Measurements from ENCODE around the gene HOXB9. TPM values are rescaled to one million over a fixed set of nuclear protein-coding genes. Genes with fewer than 3 reads are reported as not detected.

Gene HOXB9
- total RNA-seq, 2 donors from 2014 or later = not detected

- DNase-seq = peak; percentile 66
- no peak overlapping the region for H3K27ac ChIP-seq (ENCODE audit: low read depth, low read length)
- no peak overlapping the region for H3K9ac ChIP-seq (ENCODE audit: extremely low read depth, low read length, poor library complexity, severe bottlenecking)
- Mint-ChIP-seq H3K27ac (no peak overlapping the region), H3K9me3 (no peaks in the 10 kb centered on the region), H3K36me3 (ENCODE audit: low read depth) (no peaks in the 10 kb centered on the region), H3K4me3 (no peak overlapping the region), H3K4me1 (peaks cover 10% of the 10 kb centered on the region), H3K27me3 (ENCODE audit: insufficient read depth) (peaks cover 41% of the 10 kb centered on the region)
- no peak overlapping the region for H3K4me3 ChIP-seq (ENCODE audit: low read length)
- H3K27me3 ChIP-seq (ENCODE audit: control insufficient read depth, insufficient read depth, low read length, poor library complexity, severe bottlenecking) = peaks cover 99% of the 10 kb centered on the region
- H3K4me1 ChIP-seq (ENCODE audit: control insufficient read depth, insufficient read depth, low read length) = peaks cover 6% of the 10 kb centered on the region
- no peaks in the 10 kb centered on the region for H3K36me3 ChIP-seq (ENCODE audit: control insufficient read depth, insufficient read depth, low read length)
- TF ChIP-seq CTCF (conservative IDR thresholded peaks at IDR 0.05) = no peak
- H3K9me3 ChIP-seq (ENCODE audit: control insufficient read depth, low read length) = no peaks in the 10 kb centered on the region
- WGBS, 2 experiments (ENCODE audit: insufficient coverage in 1 of 2, insufficient read length in 1 of 2) = 0 to 4% methylated on average over 10 to 21 of the region's 22 CpGs
Measured at GRCh38 chr17:48575673-48576478, 50.3 kb downstream of the HOXB9 start.

- H3K36me3 Mint-ChIP-seq (ENCODE audit: low read depth) = no peaks in the 10 kb centered on the region
- peak overlapping the region; percentile 37 for H3K27ac ChIP-seq (ENCODE audit: low read depth, low read length)
- H3K9me3 Mint-ChIP-seq = no peaks in the 10 kb centered on the region
- H3K27me3 Mint-ChIP-seq (ENCODE audit: insufficient read depth) = peaks cover 34% of the 10 kb centered on the region
- no peak for DNase-seq
- H3K27ac Mint-ChIP-seq = no peak overlapping the region
- H3K9me3 ChIP-seq (ENCODE audit: control insufficient read depth, low read length) = no peaks in the 10 kb centered on the region
- H3K4me3 ChIP-seq (ENCODE audit: low read length) = no peak overlapping the region
- peaks cover 99% of the 10 kb centered on the region for H3K27me3 ChIP-seq (ENCODE audit: control insufficient read depth, insufficient read depth, low read length, poor library complexity, severe bottlenecking)
- WGBS, 2 experiments (ENCODE audit: insufficient coverage in 1 of 2, insufficient read length in 1 of 2) = 11 to 26% methylated on average over 4 to 6 of the region's 7 CpGs
- no peak overlapping the region for H3K4me3 Mint-ChIP-seq
- H3K4me1 Mint-ChIP-seq = peaks cover 17% of the 10 kb centered on the region
- no peak overlapping the region for H3K9ac ChIP-seq (ENCODE audit: extremely low read depth, low read length, poor library complexity, severe bottlenecking)
- peaks cover 11% of the 10 kb centered on the region for H3K4me1 ChIP-seq (ENCODE audit: control insufficient read depth, insufficient read depth, low read length)
- TF ChIP-seq CTCF (conservative IDR thresholded peaks at IDR 0.05) = no peak
- no peaks in the 10 kb centered on the region for H3K36me3 ChIP-seq (ENCODE audit: control insufficient read depth, insufficient read depth, low read length)
Measured at GRCh38 chr17:48575066-48575582, 51.0 kb downstream of the HOXB9 start.

- no peak for TF ChIP-seq CTCF (conservative IDR thresholded peaks at IDR 0.05)
- Mint-ChIP-seq H3K36me3 (ENCODE audit: low read depth) (no peaks in the 10 kb centered on the region), H3K4me3 (no peak overlapping the region), H3K9me3 (no peaks in the 10 kb centered on the region), H3K4me1 (peaks cover 17% of the 10 kb centered on the region), H3K27me3 (ENCODE audit: insufficient read depth) (peaks cover 28% of the 10 kb centered on the region), H3K27ac (no peak overlapping the region)
- peak overlapping the region; percentile 37 for H3K27ac ChIP-seq (ENCODE audit: low read depth, low read length)
- peaks cover 99% of the 10 kb centered on the region for H3K27me3 ChIP-seq (ENCODE audit: control insufficient read depth, insufficient read depth, low read length, poor library complexity, severe bottlenecking)
- no peak overlapping the region for H3K9ac ChIP-seq (ENCODE audit: extremely low read depth, low read length, poor library complexity, severe bottlenecking)
- peaks cover 11% of the 10 kb centered on the region for H3K4me1 ChIP-seq (ENCODE audit: control insufficient read depth, insufficient read depth, low read length)
- no peak overlapping the region for H3K4me3 ChIP-seq (ENCODE audit: low read length)
- WGBS, 2 experiments (ENCODE audit: insufficient coverage in 1 of 2, insufficient read length in 1 of 2) = 22 to 23% methylated on average over 6 to 8 of the region's 8 CpGs
- no peaks in the 10 kb centered on the region for H3K36me3 ChIP-seq (ENCODE audit: control insufficient read depth, insufficient read depth, low read length)
- no peak for DNase-seq
- H3K9me3 ChIP-seq (ENCODE audit: control insufficient read depth, low read length) = no peaks in the 10 kb centered on the region
Measured at GRCh38 chr17:48574505-48575065, 51.6 kb downstream of the HOXB9 start.

All from endodermal cell (in vitro differentiated cells).